ENCODE data around the gene TMEM87A. TPM values are rescaled to one million over a fixed set of nuclear protein-coding genes. Genes with fewer than 3 reads are reported as not detected.

Gene TMEM87A
- total RNA-seq = 35.9 and 40.4 TPM in 2 replicates

GRCh38 chr15:42272939-42273899, at the start of gene TMEM87A, which contains the start of gene GANC:
Gene TMEM87A, minus strand, starts transcription at chr15:42273433. Its CDS starts 35 bp downstream, at chr15:42273398.
Gene GANC, plus strand, starts transcription at chr15:42273201. Its CDS starts 1,281 bp downstream, at chr15:42274482.

GRCh38 chr15:42207674-42208579, 65.3 kb downstream of the TMEM87A start, which contains the start of gene VPS39:
Gene VPS39, minus strand, starts transcription at chr15:42208304. Its CDS starts 151 bp downstream, at chr15:42208153.

Other genes starting within 250 kb of the TMEM87A start
- not detected in 2 replicates for gene PLA2G4D, start 178.9 kb downstream of the TMEM87A start, total RNA-seq
- under 0.01 TPM in 1 of 2 replicates, not detected in the other for gene PLA2G4F, start 116.8 kb downstream of the TMEM87A start, total RNA-seq
- 42.8 and 43.8 TPM in 2 replicates for gene VPS39, start 65.1 kb downstream of the TMEM87A start, total RNA-seq
- 13.7 and 14.8 TPM in 2 replicates for gene GANC, start 232 bp downstream of the TMEM87A start, total RNA-seq
- 1.7 and 3.2 TPM in 2 replicates for gene CAPN3, start 86.1 kb upstream of the TMEM87A start, total RNA-seq
- gene ZNF106, start 217.7 kb upstream of the TMEM87A start, total RNA-seq = 107 and 127 TPM in 2 replicates
- gene SNAP23, start 222.2 kb upstream of the TMEM87A start, total RNA-seq = 61.5 and 71.6 TPM in 2 replicates

Measured in bronchial smooth muscle cell (primary cell).